K562 (cell line): ENCODE measurements around the gene C3AR1. TPM values are rescaled to one million over a fixed set of nuclear protein-coding genes. Genes with fewer than 3 reads are reported as not detected.

Experiments
- ATAC-seq: fragments of 200-7000 bp; cut with Tn5 transposase; 3 replicates; pipeline ENCODE4 v1.9.1; 2020; ENCODE audit warnings: moderate library complexity
- BruUV-seq: library from RNA; stranded (reverse); fragments of 400-500 nt; replicated peaks from 2 replicates; lab custom pipeline; 2021; lab: Mats Ljungman, UMichigan
- CTCF ChIA-PET: fragments of 300-600 bp; formaldehyde crosslinking; extraction: SDS; loops from one replicate; lab custom pipeline; 2021; ENCODE audit warnings: low intra/inter-chr PET ratio; lab: Yijun Ruan, JAX
- POLR2A ChIA-PET: fragments of 300-600, 350-650 bp; sonication (Branson Sonifier 250); formaldehyde crosslinking; extraction: SDS; loops from one replicate; lab custom pipeline; 2021; ENCODE audit warnings: antibody characterized with exemption, inconsistent platforms; lab: Yijun Ruan, JAX
- DNase-seq, 4 experiments: peaks; one replicate each; pipeline versions ENCODE4 v3.0.0 to v3.0.0-alpha.2; 2011 to 2018; ENCODE audit warnings: low spot score in 3 of 4, mixed read lengths in 3 of 4; ENCODE audit errors: extremely low read depth in 1 of 4
- FAIRE-seq: peaks from 2 replicates; lab custom pipeline; 2011; peaks lifted over from hg19 to GRCh38; lab: Jason Lieb, UNC
- H2AFZ ChIP-seq: 2 replicates; pipeline ENCODE4 v1.6.0; 2011; ENCODE audit warnings: low read depth, low read length, control low read depth, inconsistent platforms
- H3K27ac ChIP-seq: fragments of 200-600 bp; 3 replicates; pipeline ENCODE4 v1.8.0; 2011; ENCODE audit warnings: low read depth, mild to moderate bottlenecking, control low read depth, inconsistent platforms, low read length, moderate library complexity, mixed read lengths; ENCODE audit errors: extremely low read depth
- H3K27me3 ChIP-seq, 2 experiments: fragments of 300-600 bp in 1 of 2; 2 replicates in 1 of 2; 3 replicates in 1 of 2; pipeline versions ENCODE4 v1.6.0 to v1.8.0; 2011; ENCODE audit warnings: inconsistent platforms in 2 of 2, low read length in 2 of 2, mild to moderate bottlenecking in 1 of 2, mixed read lengths in 1 of 2, moderate library complexity in 1 of 2; ENCODE audit not compliant: control insufficient read depth in 2 of 2, insufficient read depth in 2 of 2
- H3K36me3 ChIP-seq: fragments of 300-600 bp; 3 replicates; pipeline ENCODE4 v1.8.0; 2011; ENCODE audit warnings: mild to moderate bottlenecking, low read length, inconsistent platforms; ENCODE audit not compliant: control insufficient read depth, insufficient read depth
- H3K4me1 ChIP-seq, 2 experiments: fragments of 200-600 bp in 1 of 2; replicated peaks in 1 of 2; 2 replicates in 1 of 2; 3 replicates in 1 of 2; pipeline versions ENCODE4 v1.5.1 to v1.8.0; 2011; ENCODE audit warnings: inconsistent platforms in 2 of 2, low read length in 2 of 2, mild to moderate bottlenecking in 1 of 2, mixed read lengths in 1 of 2, moderate library complexity in 1 of 2; ENCODE audit not compliant: control insufficient read depth in 2 of 2, insufficient read depth in 2 of 2
- H3K4me2 ChIP-seq: 2 replicates; pipeline ENCODE4 v1.6.1; 2011; ENCODE audit warnings: low read length, control low read depth, inconsistent platforms, mixed read lengths; ENCODE audit not compliant: insufficient read depth
- H3K4me3 ChIP-seq: fragments of 200-600 bp; sonication (generic), shearing (Covaris generic); 2 replicates; pipeline ENCODE4 v1.5.1; 2016; ENCODE audit warnings: control low read depth, inconsistent platforms
- H3K79me2 ChIP-seq: fragments of 200-600 bp; 3 replicates; pipeline ENCODE4 v1.8.0; 2011; ENCODE audit warnings: low read length, inconsistent platforms; ENCODE audit not compliant: control insufficient read depth, insufficient read depth
- H3K9ac ChIP-seq, 2 experiments: 2 replicates each; pipeline versions ENCODE4 v1.6.0 to v1.6.1; 2011; ENCODE audit warnings: low read depth in 2 of 2, low read length in 2 of 2, control low read depth in 1 of 2, inconsistent platforms in 1 of 2, mild to moderate bottlenecking in 1 of 2, mixed read lengths in 1 of 2; ENCODE audit not compliant: insufficient read depth in 1 of 2
- H3K9me1 ChIP-seq: one replicate; pipeline ENCODE4 v1.6.0; 2011; ENCODE audit warnings: inconsistent platforms, mild to moderate bottlenecking, low read length, moderate library complexity; ENCODE audit not compliant: control insufficient read depth, insufficient read depth
- H3K9me3 ChIP-seq: replicated peaks from 2 replicates; pipeline ENCODE4 v1.5.1; 2011; ENCODE audit warnings: low read depth, low read length, inconsistent platforms; ENCODE audit not compliant: control insufficient read depth, insufficient read depth
- H4K20me1 ChIP-seq: replicated peaks from 2 replicates; pipeline ENCODE4 v1.6.1; 2011; ENCODE audit warnings: low read length, inconsistent platforms, mixed read lengths; ENCODE audit not compliant: control insufficient read depth, insufficient read depth
- BCLAF1 ChIP-seq, 2 experiments: fragments of 450-650 bp in 1 of 2; IDR thresholded peaks; 2 replicates each; pipeline ENCODE4 v1.6.1; 2011 to 2017; ENCODE audit warnings: low read depth in 2 of 2, antibody characterized with exemption in 1 of 2, borderline replicate concordance in 1 of 2, low read length in 1 of 2, mild to moderate bottlenecking in 1 of 2, mixed read lengths in 1 of 2; ENCODE audit not compliant: control insufficient read depth in 1 of 2
- CBFA2T3 ChIP-seq: fragments of 450-650 bp; IDR thresholded peaks from 2 replicates; pipeline ENCODE4 v1.6.1; 2017
- HIVEP1 ChIP-seq: fragments of 250-450 bp; sonication (Bioruptor Pico); IDR thresholded peaks from 2 replicates; pipeline ENCODE4 v1.4.0; 2020; ENCODE audit warnings: mild to moderate bottlenecking
- HLTF ChIP-seq: fragments of 450-650 bp; IDR thresholded peaks from 2 replicates; pipeline ENCODE4 v1.6.1; 2016
- L3MBTL2 ChIP-seq: fragments of 450-650 bp; IDR thresholded peaks from 2 replicates; pipeline ENCODE4 v1.6.1; 2016; ENCODE audit warnings: mild to moderate bottlenecking, moderate library complexity
- MBD2 ChIP-seq: sonication (generic); IDR thresholded peaks from 2 replicates; pipeline ENCODE4 v1.6.1; 2016; ENCODE audit warnings: low read depth, borderline replicate concordance
- MEF2D ChIP-seq: conservative IDR thresholded peaks from 2 replicates; pipeline ENCODE4 v1.6.1; 2016; ENCODE audit warnings: low read depth, missing genetic modification characterization, missing compliant biosample characterization
- PREB ChIP-seq: sonication (generic); formaldehyde crosslinking; IDR thresholded peaks from 2 replicates; pipeline ENCODE4 v1.8.1; 2023; ENCODE audit warnings: mild to moderate bottlenecking, missing genetic modification reagents
- SNAPC5 ChIP-seq: fragments of 250-450 bp; sonication (Bioruptor Pico); IDR thresholded peaks from 2 replicates; pipeline ENCODE4 v1.8.0; 2021; ENCODE audit warnings: moderate library complexity, mild to moderate bottlenecking, inconsistent platforms
- STAT5B ChIP-seq: fragments of 250-450 bp; sonication (Bioruptor Pico); IDR thresholded peaks from 2 replicates; pipeline ENCODE4 v1.8.0; 2021; ENCODE audit warnings: mild to moderate bottlenecking, inconsistent platforms
- TFAP4 ChIP-seq: sonication (generic); formaldehyde crosslinking; IDR thresholded peaks from 2 replicates; pipeline ENCODE4 v1.8.0; 2022; ENCODE audit warnings: missing genetic modification reagents, mild to moderate bottlenecking, moderate library complexity, borderline replicate concordance
- TRIM25 ChIP-seq: fragments of 450-650 bp; IDR thresholded peaks from 2 replicates; pipeline ENCODE4 v1.7.0; 2016; ENCODE audit warnings: borderline replicate concordance
- ZNF134 ChIP-seq: fragments of 250-450 bp; sonication (Bioruptor Pico); conservative IDR thresholded peaks from 2 replicates; pipeline ENCODE4 v1.4.0; 2020
- ZNF699 ChIP-seq: fragments of 250-450 bp; sonication (Bioruptor Pico); IDR thresholded peaks from 2 replicates; pipeline ENCODE4 v1.8.0; 2021; ENCODE audit warnings: mild to moderate bottlenecking, moderate library complexity; ENCODE audit not compliant: insufficient replicate concordance
- WGBS: fragments of 100-300 bp; shearing (Covaris generic); methylation state at CpG from one replicate; pipeline ENCODE4 v1.1.6; 2016; ENCODE audit warnings: low coverage, mixed read lengths; ENCODE audit not compliant: insufficient coverage; ENCODE audit errors: missing lambda C conversion rate; 5-methylcytosine and 5-hydroxymethylcytosine counted together
- in situ Hi-C: fragments of 300-500 bp; cut with MboI; formaldehyde crosslinking; loops from 4 replicates; pipeline ENCODE4 v1.15.0; 2018; ENCODE audit warnings: inconsistent platforms, mixed read lengths
- intact Hi-C: fragments of 100-400 bp; cut with micrococcal nuclease; formaldehyde crosslinking; loops from 2 replicates; pipeline ENCODE4 v1.14.2; 2022
- polyA plus RNA-seq, 8 experiments: library from polyadenylated mRNA; depleted of rRNA in 4 of 8; stranded (reverse) in 5 of 8; unstranded in 3 of 8; fragments of >200 nt; fragmentation: Nextera tagmentation in 2 of 8; fragmentation: Illumina TruSeq in 1 of 8; extraction: Ambion mirVana in 2 of 8; extraction: Trizol in 1 of 8; gene quantifications; 2 replicates each; pipeline versions ENCODE4 v1.2.1 to v1.2.3, GENCODE V29; 2011 to 2014; ENCODE audit warnings: inconsistent platforms in 1 of 8, missing spikeins in 1 of 8
- total RNA-seq, 7 experiments: library from RNA; depleted of rRNA in 6 of 7; stranded (reverse); fragments of >200 nt in 6 of 7; fragmentation: Illumina TruSeq in 2 of 7; extraction: Trizol in 2 of 7; gene quantifications; 2 replicates each; pipeline versions ENCODE4 v1.2.1 to v1.2.3, GENCODE V29; 2011 to 2021; ENCODE audit warnings: low replicate concordance in 1 of 7

C3AR1 gene
- total and polyA plus RNA-seq, 9 of the 15 experiments (the other 6 are each of a cell fraction or from before 2014, with no cell fraction given): 2.2 to 12.9 (median 5.3) TPM

- TF ChIP-seq STAT5B (CRISPR knock-in tag) (no peak), BCLAF1 (IDR thresholded peaks at IDR 0.05; ENCODE audit: borderline replicate concordance in 1 of 2, control insufficient read depth in 1 of 2, low read depth in 2 of 2, low read length in 1 of 2) (no peak), MBD2 (no peak), HLTF (no peak), SNAPC5 (CRISPR knock-in tag) (no peak)
- TF ChIP-seq, all 486 proteins: peak for 0
Observed at GRCh38 chr12:8040791-8041190, 25.4 kb downstream of the C3AR1 start (continued).

- Histone ChIP-seq H4K20me1 (no peaks in the 10 kb centered on the region; the same call in 1 of the 2 replicates), H3K9me1 (peaks cover 2% of the 10 kb centered on the region), H3K4me1 (peaks cover 31 to 51% of the 10 kb centered on the region in 2 experiments), H3K36me3 (peaks cover 27% of the 10 kb centered on the region; the same call in 1 of the 3 replicates), H3K4me3 (no peak overlapping the region), H2AFZ (0 out of 2 replicates have a peak overlapping the region, but pooled peaks have one; percentile 51), H3K9me3 (no peaks in the 10 kb centered on the region), H3K79me2 (peaks cover 38% of the 10 kb centered on the region), H3K27ac (no peak overlapping the region), H3K27me3 (no peaks in the 10 kb centered on the region), H3K4me2 (peak overlapping the region; percentile 73), H3K9ac (peak overlapping the region; percentile 18 to 79; a peak in 3 of 4 replicates)
- POLR2A ChIA-PET: interaction anchor here (1.0 to 1.8 kb wide), 3 partner anchors 11 to 27 kb away, joined by 3 to 6 read pairs (median 4); partner anchors contain the start of gene C3AR1
- 27% methylated on average over 10 of the region's 13 CpGs for WGBS
- CTCF ChIA-PET: no interaction called here
- ATAC-seq (peak; percentile 64), DNase-seq (peak; percentile 60 to 70 (median 62)), FAIRE-seq (peak; percentile 70)
- intact Hi-C loops (no loop called here), in situ Hi-C loops (no loop called here)
- BruUV-seq: no TSS peak
- TF ChIP-seq PREB (CRISPR knock-in tag) (no peak), ZNF699 (CRISPR knock-in tag) (no peak), ZNF134 (CRISPR knock-in tag) (no peak; the same call in 1 of the 2 replicates), CBFA2T3 (no peak), L3MBTL2 (no peak), MEF2D (tag) (peak; percentile 95), TRIM25 (no peak), TFAP4 (peak; percentile 84), HIVEP1 (CRISPR knock-in tag) (no peak)
Observed at GRCh38 chr12:8038659-8039114, 27.5 kb downstream of the C3AR1 start.
